Jurkat, Clone E6-1 (cell line): Measurements from ENCODE around the gene BATF3.
"Not testable (repeated sequence)": the region's sequence is repeated elsewhere in the genome, so short reads cannot be mapped to it uniquely, and the experiment has no call there.

Source experiments
- DNase-seq: peaks from one replicate; pipeline ENCODE4 v3.0.0-alpha.2; 2011; ENCODE audit warnings: low read depth, low spot score
- H3K4me3 ChIP-seq: 2 replicates; pipeline ENCODE4 v1.5.1; 2011; ENCODE audit warnings: mild to moderate bottlenecking, low read length, control low read depth, moderate library complexity

BATF3 gene

DNA sequence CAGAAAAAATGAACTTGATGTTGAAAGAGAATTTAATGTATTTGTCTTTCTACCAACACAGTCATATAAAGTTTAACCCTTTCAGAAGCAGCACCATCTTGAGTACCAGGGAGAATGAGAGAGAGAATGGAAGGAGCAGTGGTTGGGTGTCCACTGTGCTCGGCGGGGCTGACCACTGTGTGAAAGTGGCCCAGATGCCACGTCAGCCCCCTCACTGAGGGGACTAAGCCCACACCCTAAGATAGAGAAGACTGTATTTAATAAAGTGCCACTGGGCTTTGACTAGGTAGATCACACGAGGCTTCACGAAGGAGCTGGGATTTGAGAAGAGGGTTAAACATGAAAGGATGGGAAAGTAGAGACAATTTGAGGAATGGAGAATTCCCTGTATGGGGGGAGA is 31.2 kb downstream of the BATF3 start:
- no peak for DNase-seq
- H3K4me3 ChIP-seq = no peak overlapping the region

- no peak overlapping the region for H3K4me3 ChIP-seq
- DNase-seq = peak; percentile 67
Measured at GRCh38 chr1:212667223-212668139, 32.2 kb downstream of the BATF3 start.

DNA sequence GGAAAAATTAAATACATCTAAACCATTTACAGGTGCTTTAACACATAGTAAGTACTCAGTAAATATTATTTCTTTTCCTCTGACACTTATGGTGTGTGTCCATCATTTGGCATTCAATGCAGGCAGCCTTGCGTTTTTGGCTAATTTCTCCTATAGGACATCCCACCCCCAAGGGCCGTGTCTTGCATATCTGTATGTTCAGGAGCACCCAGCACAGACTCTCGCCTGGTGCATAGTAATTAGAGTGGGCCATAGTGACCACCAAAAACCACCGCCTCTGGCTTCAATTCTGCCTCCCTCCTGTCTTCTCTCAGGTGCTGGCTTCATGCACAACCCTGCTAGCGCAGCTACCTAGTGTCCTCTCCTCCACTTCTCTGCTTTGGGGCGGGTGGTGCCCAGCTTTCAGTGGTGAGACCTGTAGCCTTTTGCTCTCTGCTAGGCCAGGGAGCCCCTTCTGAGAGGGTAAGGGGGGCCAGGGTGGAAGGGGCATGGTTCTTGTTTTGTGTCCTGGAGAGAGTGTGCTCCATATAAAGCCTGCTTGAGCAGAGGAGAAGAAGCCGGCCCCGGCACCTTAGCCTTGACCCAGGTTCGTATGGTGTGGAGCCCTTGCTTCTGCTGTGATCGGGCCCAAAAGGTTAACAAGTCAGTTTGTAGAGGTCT is 33.4 kb downstream of the BATF3 start:
- DNase-seq = no peak
- H3K4me3 ChIP-seq = no peak overlapping the region

DNA sequence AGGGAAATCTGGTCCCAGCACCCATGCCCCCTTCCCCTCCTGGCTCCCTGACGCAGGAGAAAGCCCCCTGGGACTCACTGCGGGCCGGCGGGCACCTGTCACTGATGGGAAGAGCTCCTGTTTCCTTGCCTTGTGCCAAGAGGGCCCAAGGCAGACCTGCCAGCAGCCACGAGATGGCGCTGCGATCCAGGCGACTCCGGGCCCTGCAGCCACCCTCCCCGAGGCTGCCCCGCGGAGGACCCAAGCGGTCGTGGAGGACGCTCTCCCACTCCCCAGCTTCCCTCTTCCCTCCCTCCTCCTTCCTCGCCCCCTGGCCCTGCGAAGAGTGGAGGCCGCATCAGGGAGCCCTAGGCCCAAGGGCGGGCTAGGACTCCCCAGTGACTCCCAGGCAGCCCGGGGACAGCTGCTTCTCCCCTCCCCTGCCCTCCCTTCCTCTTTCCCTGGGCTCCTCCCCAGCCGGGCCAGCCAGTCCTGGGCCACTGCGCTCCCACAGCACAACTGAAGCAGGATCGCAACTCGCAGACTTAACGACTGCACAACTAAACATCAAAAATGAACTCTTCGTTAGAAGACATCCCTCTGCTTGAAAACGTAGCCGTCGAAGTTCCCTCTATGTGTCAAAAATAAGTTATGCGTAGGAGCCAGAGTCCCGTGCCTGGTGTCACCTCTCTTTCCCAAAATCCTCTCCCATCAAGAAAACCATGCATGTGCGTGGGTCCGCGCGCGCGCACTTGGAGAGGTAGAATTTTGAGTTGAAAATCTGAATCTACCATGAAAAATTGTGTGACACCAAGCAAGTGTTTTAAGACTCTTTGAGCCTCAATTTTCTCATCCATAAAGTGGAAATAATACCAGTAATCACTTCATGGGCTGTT is 34.2 kb downstream of the BATF3 start:
- DNase-seq = peak; percentile 68
- peak overlapping the region; percentile 54 for H3K4me3 ChIP-seq

DNA sequence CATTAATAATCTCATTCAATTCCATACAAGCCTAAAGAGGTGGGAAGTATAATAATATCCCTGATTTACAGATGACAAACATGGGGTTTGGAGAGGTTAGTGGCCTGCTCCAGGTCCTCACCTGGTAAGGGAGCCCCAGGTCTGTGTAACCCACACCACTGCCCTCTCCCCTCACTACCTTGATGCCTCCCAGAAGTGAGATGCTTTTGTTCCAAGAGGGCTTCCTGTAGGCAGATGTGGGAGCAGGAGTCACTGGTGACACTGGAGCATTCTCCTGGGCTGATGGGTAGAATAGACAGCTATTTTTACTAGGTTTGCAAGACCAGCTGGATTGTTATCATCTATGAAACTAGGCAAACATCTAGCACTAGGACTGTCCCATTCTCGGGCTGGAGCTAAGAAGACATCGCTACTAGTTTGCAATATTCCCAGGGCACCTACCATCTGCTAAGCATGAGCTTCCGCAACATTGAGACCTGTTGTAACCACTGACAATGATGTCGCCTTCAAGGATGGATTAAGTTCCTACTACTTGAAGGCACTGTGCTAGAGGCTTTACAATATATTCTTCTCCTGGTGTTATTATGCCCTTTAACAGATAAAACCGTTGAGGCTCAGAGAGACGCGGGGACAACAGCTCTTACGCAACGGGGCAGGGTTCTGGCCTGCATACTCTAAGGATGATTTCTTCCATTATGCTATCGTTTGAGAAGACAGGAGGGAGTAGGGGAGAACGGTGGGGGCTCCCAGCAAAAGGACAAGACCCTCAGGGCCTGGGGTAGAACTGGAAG is 35.0 kb downstream of the BATF3 start:
- DNase-seq = no peak
- peak overlapping the region; percentile 54; the same call in 1 of the 2 replicates for H3K4me3 ChIP-seq

GRCh38 chr1:212658250-212658649 is 41.4 kb downstream of the BATF3 start:
- not testable (repeated sequence) for H3K4me3 ChIP-seq, DNase-seq

DNA sequence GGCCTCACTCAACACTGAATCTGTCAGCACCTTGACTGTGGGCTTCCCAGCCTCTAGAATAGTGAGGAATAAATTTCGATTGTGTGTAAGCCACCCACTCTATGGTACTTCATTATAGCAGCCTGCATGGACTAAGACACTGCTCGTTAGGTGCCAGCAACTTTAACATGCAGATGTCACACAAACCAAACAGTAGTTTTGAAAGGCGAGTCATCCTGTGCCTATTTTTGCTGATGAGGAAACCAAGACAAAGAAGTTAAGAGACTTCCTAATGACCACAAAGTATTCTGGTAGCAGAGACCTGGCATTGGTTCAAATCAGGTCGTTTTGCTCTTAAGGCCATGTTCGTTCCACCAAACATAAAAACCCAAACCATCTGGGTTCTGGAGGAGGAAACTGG is 42.9 kb downstream of the BATF3 start:
- peak; percentile 42 for DNase-seq
- H3K4me3 ChIP-seq = no peak overlapping the region

- H3K4me3 ChIP-seq = no peak overlapping the region
- DNase-seq = no peak
Measured at GRCh38 chr1:212655668-212656440, 43.8 kb downstream of the BATF3 start.

- DNase-seq = no peak
- no peak overlapping the region for H3K4me3 ChIP-seq
Measured at GRCh38 chr1:212652609-212653008, 47.0 kb downstream of the BATF3 start.

DNA sequence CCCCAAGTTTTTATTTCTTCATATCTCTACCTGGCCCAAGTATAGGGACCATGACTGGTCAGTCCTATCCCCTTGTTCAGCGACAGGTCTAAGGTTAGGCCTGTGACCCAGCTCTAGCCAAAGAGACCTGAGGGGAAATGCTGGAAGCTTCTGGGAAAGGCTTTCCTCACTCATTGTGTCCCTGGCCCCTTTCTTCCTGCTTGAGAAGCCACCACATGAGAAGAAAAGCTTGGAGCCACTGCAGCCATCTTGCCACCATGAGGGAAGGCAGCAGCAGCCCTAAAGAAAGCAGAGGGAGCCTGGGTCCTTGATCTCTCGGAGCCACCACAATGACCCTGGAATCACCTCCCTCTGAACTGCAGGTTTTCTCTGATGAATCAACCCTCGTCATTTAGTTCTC is 47.7 kb downstream of the BATF3 start:
- no peak for DNase-seq
- no peak overlapping the region for H3K4me3 ChIP-seq

DNA sequence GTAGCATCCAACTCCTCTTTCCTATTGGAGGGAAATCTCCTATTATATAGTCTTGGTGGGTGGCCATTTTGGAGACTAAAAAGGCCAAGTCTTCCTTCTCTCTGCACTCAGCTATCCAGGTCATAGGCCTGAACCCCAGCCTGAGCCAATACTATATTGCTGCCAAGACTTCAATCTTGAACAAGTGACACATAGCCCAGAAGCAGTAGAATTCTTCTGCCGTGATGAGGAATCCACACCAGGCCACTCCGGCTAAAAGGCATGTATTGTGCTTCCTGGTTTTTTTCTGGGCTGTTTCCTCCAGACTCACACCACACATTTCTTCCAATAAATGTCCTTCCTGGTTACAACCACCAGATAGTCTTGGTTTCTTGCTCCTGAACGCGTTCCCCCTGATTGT is 48.1 kb downstream of the BATF3 start:
- no peak overlapping the region for H3K4me3 ChIP-seq
- DNase-seq = no peak

- DNase-seq = no peak
- H3K4me3 ChIP-seq = no peak overlapping the region
Measured at GRCh38 chr1:212650228-212650627, 49.4 kb downstream of the BATF3 start.

DNA sequence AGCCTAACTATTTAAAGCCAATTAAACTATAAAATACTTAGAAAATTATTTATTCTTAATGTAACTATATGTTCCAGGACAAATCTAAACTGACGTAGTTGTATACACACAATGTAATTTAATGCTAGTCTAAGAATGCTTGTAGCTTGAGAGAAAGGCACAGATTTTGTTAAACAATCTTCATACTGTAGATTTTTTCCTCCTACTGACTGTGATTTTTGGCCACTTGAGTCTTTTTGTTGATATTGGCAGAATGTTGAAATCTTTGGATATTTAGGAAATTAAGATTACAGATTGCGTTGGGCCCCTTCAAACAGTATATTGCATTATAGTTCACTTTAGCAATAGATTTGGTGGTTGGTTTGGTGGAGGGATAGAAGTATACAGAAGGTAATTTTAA is 50.6 kb downstream of the BATF3 start:
- no peak for DNase-seq
- no peak overlapping the region for H3K4me3 ChIP-seq

GRCh38 chr1:212648431-212648830 is 51.2 kb downstream of the BATF3 start:
- no peak for DNase-seq
- no peak overlapping the region for H3K4me3 ChIP-seq

- H3K4me3 ChIP-seq = no peak overlapping the region
Measured at GRCh38 chr1:212647004-212647403, 52.6 kb downstream of the BATF3 start.

DNA sequence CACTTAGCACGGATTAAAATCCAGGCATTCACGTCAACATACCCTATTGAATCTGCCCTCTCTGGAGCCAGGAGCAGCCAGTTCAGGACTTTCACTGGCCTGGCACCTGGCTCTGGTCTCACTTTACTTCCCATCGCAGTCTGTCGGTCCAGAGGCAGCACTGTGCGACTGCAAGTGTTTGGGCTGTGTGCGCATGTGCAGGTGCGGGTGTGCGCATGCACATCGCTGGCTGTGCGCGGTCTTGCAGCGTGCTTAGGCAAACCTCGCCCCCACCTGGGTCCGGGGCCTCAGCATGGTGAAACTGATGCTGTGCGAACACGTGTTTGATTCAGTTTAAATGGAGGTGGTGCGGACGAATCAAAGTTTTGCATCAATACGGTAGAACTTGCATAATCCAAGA is 53.1 kb downstream of the BATF3 start:
- H3K4me3 ChIP-seq = no peak overlapping the region
- no peak for DNase-seq

More at GRCh38 chr1:212647004-212647403, 52.6 kb downstream of the BATF3 start:
- no peak for DNase-seq

DNA sequence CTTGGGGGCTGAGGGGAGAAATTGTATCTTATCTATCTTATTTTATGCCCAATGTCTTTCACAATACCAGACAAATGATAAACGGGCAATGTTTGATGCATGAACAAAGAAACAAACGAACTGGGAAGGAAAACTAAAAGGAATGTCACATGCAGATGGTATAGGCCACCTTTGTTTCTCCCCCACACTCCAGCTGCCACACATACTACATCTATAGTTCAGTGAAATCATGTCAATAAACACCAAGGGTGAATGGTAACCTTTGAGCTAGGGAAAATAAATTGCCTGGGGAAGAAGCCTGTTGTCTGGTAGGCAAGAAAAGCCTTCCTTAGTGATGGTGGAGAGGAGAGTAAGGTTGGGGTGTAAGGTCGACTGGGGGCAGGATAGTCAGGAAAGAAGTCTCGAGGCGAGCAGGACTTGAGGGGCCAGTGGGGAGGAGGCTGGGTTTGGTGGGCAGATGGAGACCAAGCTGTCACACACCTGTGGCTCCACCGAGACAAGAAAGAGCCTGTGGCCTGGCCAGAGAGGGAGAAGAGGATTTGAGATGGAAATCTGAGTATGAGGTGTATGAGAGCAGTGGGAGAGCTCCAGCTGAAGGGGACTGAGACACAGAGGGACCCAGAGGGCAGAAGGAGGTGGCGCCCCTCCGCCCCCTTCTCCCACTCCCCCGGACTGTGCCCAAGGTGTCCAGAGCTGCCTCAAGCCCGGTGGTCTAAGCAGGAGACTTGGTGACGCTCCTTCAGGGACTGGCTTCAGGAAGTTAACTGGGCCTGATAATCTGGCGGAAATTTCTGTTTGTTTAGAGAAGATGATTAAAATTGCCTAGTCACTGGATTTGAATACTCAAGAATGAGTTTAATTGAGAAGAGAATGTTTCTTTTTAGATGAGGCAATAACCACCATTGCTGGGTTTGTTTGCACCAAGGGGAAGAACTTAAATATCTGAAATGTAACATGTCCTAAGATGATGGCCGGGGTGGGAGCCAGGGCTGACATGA is 53.8 kb downstream of the BATF3 start:
- DNase-seq = no peak
- H3K4me3 ChIP-seq = no peak overlapping the region
